ENCODE data around the gene KCND3.

Gene KCND3

DNA sequence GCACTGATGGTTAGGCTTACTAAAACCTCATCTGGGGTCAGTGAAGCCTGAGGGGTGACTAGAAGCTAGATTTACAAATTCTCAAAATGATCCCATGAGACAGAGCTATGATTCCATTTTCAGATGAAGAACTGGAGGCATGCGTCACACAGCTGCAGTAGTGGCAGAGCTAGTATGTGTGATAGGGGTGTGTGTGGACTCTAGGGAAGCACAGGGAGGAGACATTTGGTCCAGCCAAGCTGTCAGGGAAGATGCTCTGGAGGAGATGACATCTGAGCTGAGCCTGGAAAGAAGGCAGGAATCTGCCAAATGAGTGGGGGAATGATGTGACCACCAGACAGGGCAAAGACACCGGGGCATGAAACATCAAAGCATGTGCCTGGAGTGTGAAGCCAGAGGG is 12.0 kb upstream of the KCND3 start:
- Histone ChIP-seq H3K9me3 (ENCODE audit: severe bottlenecking) (no peaks in the 10 kb centered on the region), H3K36me3 (ENCODE audit: low read depth) (no peaks in the 10 kb centered on the region), H3K4me1 (ENCODE audit: insufficient read depth, poor library complexity, severe bottlenecking) (no peaks in the 10 kb centered on the region), H3K4me3 (ENCODE audit: severe bottlenecking) (no peak overlapping the region), H3K27me3 (ENCODE audit: insufficient read depth, poor library complexity, severe bottlenecking) (peaks cover 10% of the 10 kb centered on the region), H3K27ac (ENCODE audit: poor library complexity, severe bottlenecking) (no peak overlapping the region)
- no peak for ATAC-seq (ENCODE audit: low read depth)
- TF ChIP-seq CTCF (IDR thresholded peaks at IDR 0.05; ENCODE audit: poor library complexity, severe bottlenecking), result no peak
- no peak for DNase-seq (ENCODE audit: low spot score)

GRCh38 chr1:112000048-112000447 is 10.6 kb upstream of the KCND3 start:
- ATAC-seq (ENCODE audit: low read depth) (no peak), DNase-seq (ENCODE audit: low spot score) (no peak)
- Histone ChIP-seq H3K4me3 (ENCODE audit: severe bottlenecking) (no peak overlapping the region), H3K27me3 (ENCODE audit: insufficient read depth, poor library complexity, severe bottlenecking) (peaks cover 10% of the 10 kb centered on the region), H3K27ac (ENCODE audit: poor library complexity, severe bottlenecking) (no peak overlapping the region), H3K36me3 (ENCODE audit: low read depth) (no peaks in the 10 kb centered on the region), H3K9me3 (ENCODE audit: severe bottlenecking) (no peaks in the 10 kb centered on the region), H3K4me1 (ENCODE audit: insufficient read depth, poor library complexity, severe bottlenecking) (no peaks in the 10 kb centered on the region)
- TF ChIP-seq CTCF (IDR thresholded peaks at IDR 0.05; ENCODE audit: poor library complexity, severe bottlenecking), result no peak

- no peak overlapping the region for H3K4me3 ChIP-seq (ENCODE audit: severe bottlenecking)
- no peaks in the 10 kb centered on the region for H3K4me1 ChIP-seq (ENCODE audit: insufficient read depth, poor library complexity, severe bottlenecking)
- peaks cover 10% of the 10 kb centered on the region for H3K27me3 ChIP-seq (ENCODE audit: insufficient read depth, poor library complexity, severe bottlenecking)
- H3K36me3 ChIP-seq (ENCODE audit: low read depth), result no peaks in the 10 kb centered on the region
- no peak overlapping the region for H3K27ac ChIP-seq (ENCODE audit: poor library complexity, severe bottlenecking)
- DNase-seq (ENCODE audit: low spot score) (no peak), ATAC-seq (ENCODE audit: low read depth) (no peak)
- no peaks in the 10 kb centered on the region for H3K9me3 ChIP-seq (ENCODE audit: severe bottlenecking)
- TF ChIP-seq CTCF (IDR thresholded peaks at IDR 0.05; ENCODE audit: poor library complexity, severe bottlenecking), result no peak
These were observed 8.9 kb upstream of the KCND3 start for GRCh38 chr1:111998332-111998731.

GRCh38 chr1:111992476-111992875 is 3.0 kb upstream of the KCND3 start:
- ATAC-seq (ENCODE audit: low read depth), result no peak
- Histone ChIP-seq H3K9me3 (ENCODE audit: severe bottlenecking) (no peaks in the 10 kb centered on the region), H3K27ac (ENCODE audit: poor library complexity, severe bottlenecking) (no peak overlapping the region), H3K4me1 (ENCODE audit: insufficient read depth, poor library complexity, severe bottlenecking) (no peaks in the 10 kb centered on the region), H3K4me3 (ENCODE audit: severe bottlenecking) (no peak overlapping the region), H3K36me3 (ENCODE audit: low read depth) (no peaks in the 10 kb centered on the region), H3K27me3 (ENCODE audit: insufficient read depth, poor library complexity, severe bottlenecking) (peaks cover 46% of the 10 kb centered on the region)
- TF ChIP-seq CTCF (IDR thresholded peaks at IDR 0.05; ENCODE audit: poor library complexity, severe bottlenecking), result no peak
- DNase-seq (ENCODE audit: low spot score), result no peak

GRCh38 chr1:111990878-111991718 is 1.6 kb upstream of the KCND3 start:
- H3K4me3 ChIP-seq (ENCODE audit: severe bottlenecking), result peak overlapping the region; percentile 1
- ATAC-seq (ENCODE audit: low read depth), result peak; percentile 76
- peak; percentile 56 for TF ChIP-seq CTCF (IDR thresholded peaks at IDR 0.05; ENCODE audit: poor library complexity, severe bottlenecking)

More at GRCh38 chr1:111990878-111991718, 1.6 kb upstream of the KCND3 start:
- peaks cover 48% of the 10 kb centered on the region for H3K27me3 ChIP-seq (ENCODE audit: insufficient read depth, poor library complexity, severe bottlenecking)
- no peaks in the 10 kb centered on the region for H3K9me3 ChIP-seq (ENCODE audit: severe bottlenecking)
- H3K4me1 ChIP-seq (ENCODE audit: insufficient read depth, poor library complexity, severe bottlenecking), result no peaks in the 10 kb centered on the region
- DNase-seq (ENCODE audit: low spot score), result no peak
- H3K27ac ChIP-seq (ENCODE audit: poor library complexity, severe bottlenecking), result no peak overlapping the region
- H3K36me3 ChIP-seq (ENCODE audit: low read depth), result no peaks in the 10 kb centered on the region
